HFFc6 (cell line): Measurements from ENCODE around the gene FAAP20. TPM values are rescaled to one million over a fixed set of nuclear protein-coding genes. Genes with fewer than 3 reads are reported as not detected.

ENCODE experiments used
- DNase-seq: peaks from one replicate; pipeline ENCODE4 v3.0.0-alpha.2; 2018
- H3K27ac Mint-ChIP-seq: 2 replicates; pipeline ENCODE4 v1.8.0; 2020; ENCODE audit warnings: mild to moderate bottlenecking, mixed read lengths
- H3K27me3 Mint-ChIP-seq: 2 replicates; pipeline ENCODE4 v1.8.0; 2021; ENCODE audit warnings: mild to moderate bottlenecking, moderate library complexity, mixed read lengths; ENCODE audit not compliant: insufficient read depth
- H3K36me3 Mint-ChIP-seq: 2 replicates; pipeline ENCODE4 v1.8.0; 2021; ENCODE audit warnings: low read depth, mixed read lengths
- H3K4me1 Mint-ChIP-seq: 2 replicates; pipeline ENCODE4 v1.8.0; 2020; ENCODE audit warnings: low read depth, mixed read lengths
- H3K4me3 Mint-ChIP-seq: 2 replicates; pipeline ENCODE4 v1.8.0; 2020; ENCODE audit warnings: mild to moderate bottlenecking, moderate library complexity, mixed read lengths
- H3K9me3 Mint-ChIP-seq: 2 replicates; pipeline ENCODE4 v1.8.0; 2020; ENCODE audit warnings: mild to moderate bottlenecking, mixed read lengths
- total RNA-seq, 6 experiments: library from RNA; stranded (reverse); fragmentation: NEBNext Ultra II Directional; extraction: Animal tissue kit (Norgen Biotek cat#: 25700); gene quantifications; 2 replicates in 1 of 6; 3 replicates in 5 of 6; pipeline ENCODE4 v1.2.3, GENCODE V29; 2021
- TF ChIP-seq, protein P1 (sequence below): fragments of 200-600 bp; sonication (generic); IDR thresholded peaks from 2 replicates; pipeline ENCODE4 v1.5.0; 2021; ENCODE audit warnings: antibody characterized with exemption, mild to moderate bottlenecking

Gene FAAP20
- total RNA-seq, 6 experiments from 2014 or later, result 75.3 to 97.4 (median 82.7) TPM

DNA sequence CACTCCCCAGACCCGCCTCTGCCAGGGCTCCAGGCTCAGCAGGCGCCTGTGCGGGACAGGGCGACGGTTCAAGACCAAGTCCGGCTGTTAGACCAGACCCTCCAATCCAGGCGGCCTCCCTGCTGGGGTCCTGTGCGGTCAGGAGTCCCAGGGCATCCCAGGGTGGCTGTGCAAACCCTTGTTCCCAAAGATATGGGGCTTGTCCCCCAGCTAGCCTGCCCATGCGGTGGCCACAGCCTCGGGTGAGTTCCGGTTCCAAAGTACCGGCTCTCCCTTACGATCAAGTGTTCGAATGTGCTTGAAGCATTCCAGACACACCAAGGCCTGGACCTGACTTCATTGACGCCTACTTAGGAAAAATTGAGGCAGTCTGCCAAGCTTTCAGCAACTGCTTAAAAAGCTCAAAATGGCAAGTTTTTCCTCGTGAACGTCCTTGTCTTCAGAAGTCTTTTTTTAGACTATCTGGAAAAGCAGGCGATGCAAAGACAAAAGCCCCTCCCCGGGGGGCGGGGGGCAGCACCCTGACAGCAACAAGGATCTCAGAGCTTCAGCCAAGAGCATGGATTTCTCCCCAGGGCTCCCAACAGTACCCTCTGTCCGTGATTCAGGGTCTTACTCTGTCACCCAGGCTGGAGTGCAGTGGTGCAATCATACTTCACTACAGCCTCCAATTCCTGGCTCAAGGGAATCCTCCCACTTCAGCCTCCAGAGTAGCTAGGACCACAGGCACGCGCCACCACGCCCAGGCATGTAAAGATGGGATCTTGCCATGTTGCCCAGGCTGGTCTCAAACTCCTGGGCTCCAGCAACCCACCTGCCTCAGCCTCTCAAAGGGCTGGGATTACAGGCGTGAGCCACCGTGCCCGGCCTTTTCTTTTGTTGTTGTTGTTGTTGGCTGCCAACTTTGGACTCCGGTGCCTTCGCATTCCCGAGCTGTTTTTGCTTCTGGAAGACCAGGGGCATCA is 2.3 kb downstream of the FAAP20 start:
- H3K27ac Mint-ChIP-seq, result peak overlapping the region; percentile 46; the same call in 1 of the 2 replicates
- no peaks in the 10 kb centered on the region for H3K36me3 Mint-ChIP-seq
- no peak for DNase-seq
- peak overlapping the region; percentile 41 for H3K4me3 Mint-ChIP-seq
- H3K9me3 Mint-ChIP-seq, result no peaks in the 10 kb centered on the region
- H3K27me3 Mint-ChIP-seq, result no peaks in the 10 kb centered on the region
- H3K4me1 Mint-ChIP-seq, result no peaks in the 10 kb centered on the region; the same call in 1 of the 2 replicates
- TF ChIP-seq, protein P1, sequence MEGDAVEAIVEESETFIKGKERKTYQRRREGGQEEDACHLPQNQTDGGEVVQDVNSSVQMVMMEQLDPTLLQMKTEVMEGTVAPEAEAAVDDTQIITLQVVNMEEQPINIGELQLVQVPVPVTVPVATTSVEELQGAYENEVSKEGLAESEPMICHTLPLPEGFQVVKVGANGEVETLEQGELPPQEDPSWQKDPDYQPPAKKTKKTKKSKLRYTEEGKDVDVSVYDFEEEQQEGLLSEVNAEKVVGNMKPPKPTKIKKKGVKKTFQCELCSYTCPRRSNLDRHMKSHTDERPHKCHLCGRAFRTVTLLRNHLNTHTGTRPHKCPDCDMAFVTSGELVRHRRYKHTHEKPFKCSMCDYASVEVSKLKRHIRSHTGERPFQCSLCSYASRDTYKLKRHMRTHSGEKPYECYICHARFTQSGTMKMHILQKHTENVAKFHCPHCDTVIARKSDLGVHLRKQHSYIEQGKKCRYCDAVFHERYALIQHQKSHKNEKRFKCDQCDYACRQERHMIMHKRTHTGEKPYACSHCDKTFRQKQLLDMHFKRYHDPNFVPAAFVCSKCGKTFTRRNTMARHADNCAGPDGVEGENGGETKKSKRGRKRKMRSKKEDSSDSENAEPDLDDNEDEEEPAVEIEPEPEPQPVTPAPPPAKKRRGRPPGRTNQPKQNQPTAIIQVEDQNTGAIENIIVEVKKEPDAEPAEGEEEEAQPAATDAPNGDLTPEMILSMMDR, result no peak

DNA sequence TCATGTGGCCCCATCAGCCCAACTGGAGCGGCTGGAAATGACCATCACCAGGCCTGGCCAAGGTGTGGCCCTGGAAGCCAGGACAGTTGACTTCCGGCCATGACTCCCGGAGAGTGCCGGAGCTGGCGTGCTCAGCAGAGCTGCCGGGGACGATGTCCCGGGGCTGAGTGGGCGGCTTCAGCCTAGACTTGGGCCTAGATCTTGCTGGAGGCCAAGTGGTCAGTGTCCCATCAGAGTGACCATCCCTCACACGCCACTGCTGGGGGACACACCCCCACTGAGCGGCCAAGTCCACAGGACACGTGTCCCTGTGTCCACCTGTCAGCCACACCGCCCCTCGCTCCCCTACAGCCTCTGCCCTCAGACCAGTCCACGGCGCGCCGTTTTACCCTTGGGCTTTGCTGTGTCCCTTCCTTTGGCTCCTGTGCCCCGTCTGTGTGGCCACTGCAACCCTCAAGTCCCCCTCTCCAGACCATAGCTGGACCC is 4.0 kb downstream of the FAAP20 start:
- no peaks in the 10 kb centered on the region for H3K36me3 Mint-ChIP-seq
- H3K9me3 Mint-ChIP-seq, result no peaks in the 10 kb centered on the region
- peak overlapping the region; percentile 24; the same call in 1 of the 2 replicates for H3K27ac Mint-ChIP-seq
- no peaks in the 10 kb centered on the region for H3K27me3 Mint-ChIP-seq
- TF ChIP-seq, protein P1, result no peak
- H3K4me1 Mint-ChIP-seq, result no peaks in the 10 kb centered on the region; the same call in 1 of the 2 replicates
- H3K4me3 Mint-ChIP-seq, result peak overlapping the region; percentile 42
- no peak for DNase-seq

DNA sequence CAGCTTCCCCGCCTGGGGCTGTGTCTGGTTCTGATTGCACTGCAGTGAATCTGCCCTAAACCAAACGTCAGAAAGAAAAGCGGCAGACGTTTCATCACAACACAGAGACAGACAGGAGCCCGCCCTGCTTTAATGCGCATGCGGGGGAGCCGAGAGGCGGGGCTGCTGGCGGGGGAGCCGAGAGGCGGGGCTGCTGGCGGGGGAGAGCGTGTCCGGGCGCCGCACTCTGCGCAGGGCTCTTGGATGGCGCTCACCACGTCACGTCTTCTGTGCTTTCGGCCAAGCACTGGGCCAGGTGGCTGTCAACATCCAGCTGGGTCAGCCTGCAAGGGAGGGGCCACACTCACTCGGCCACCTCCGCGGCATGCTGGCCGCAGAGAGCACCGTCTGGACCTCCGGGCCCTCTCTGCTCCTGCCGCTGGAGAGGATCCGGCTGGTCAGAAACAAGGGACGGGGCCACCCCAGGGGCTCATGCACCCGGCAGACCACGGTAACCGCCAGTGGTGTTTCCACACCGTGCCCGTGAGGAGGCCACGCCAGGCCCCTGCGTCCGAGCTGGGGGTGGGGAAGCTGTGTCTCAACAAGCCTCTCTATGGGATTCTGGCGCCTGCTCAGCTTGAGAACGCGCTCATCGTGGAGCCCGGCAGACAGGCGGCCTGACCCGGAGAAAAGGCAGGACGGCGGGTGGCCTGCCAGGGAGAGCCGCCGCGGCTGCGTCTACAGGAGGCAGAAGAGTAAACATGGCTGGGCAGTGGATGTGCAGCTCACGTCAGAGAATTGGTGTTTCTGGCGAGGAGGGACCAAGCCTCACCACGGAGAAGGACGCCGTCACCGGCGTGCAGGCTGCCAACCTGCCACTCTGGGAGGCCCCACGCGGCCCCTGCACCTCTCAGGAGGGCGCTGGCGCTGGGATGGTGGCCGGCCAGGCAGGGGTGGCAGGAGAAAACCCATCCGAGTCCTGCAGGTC is 4.8 kb downstream of the FAAP20 start:
- Mint-ChIP-seq H3K4me3 (peak overlapping the region; percentile 83), H3K9me3 (no peaks in the 10 kb centered on the region)

DNA sequence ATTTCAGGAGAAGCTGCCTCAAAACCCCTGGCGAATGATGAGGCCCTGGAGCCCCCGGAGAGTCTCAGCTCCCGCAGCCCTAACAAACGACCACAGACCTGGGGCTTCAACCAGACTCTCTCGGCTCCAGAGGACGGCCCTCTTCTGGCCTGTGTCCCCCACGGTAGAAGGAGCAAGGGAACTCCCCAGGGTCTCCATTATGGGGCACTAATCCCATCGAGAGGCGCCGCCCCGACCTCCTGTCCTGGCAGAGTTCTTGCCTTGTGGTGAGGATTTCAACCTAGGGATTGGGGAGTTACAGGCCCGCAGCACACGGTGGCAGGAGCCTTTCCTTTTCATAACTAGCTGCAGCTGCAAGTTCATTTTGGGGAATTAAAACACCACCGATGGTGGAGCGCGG is 6.2 kb downstream of the FAAP20 start:
- H3K27me3 Mint-ChIP-seq, result no peaks in the 10 kb centered on the region; the same call in 1 of the 2 replicates
- H3K4me3 Mint-ChIP-seq, result no peak overlapping the region
- H3K27ac Mint-ChIP-seq, result no peak overlapping the region
- no peaks in the 10 kb centered on the region for H3K9me3 Mint-ChIP-seq
- no peak for DNase-seq
- H3K4me1 Mint-ChIP-seq, result no peaks in the 10 kb centered on the region; the same call in 1 of the 2 replicates
- no peaks in the 10 kb centered on the region for H3K36me3 Mint-ChIP-seq
- TF ChIP-seq, protein P1, result no peak

More for the DNA sequence above, 4.8 kb downstream of the FAAP20 start:
- no peaks in the 10 kb centered on the region for H3K36me3 Mint-ChIP-seq
- H3K4me1 Mint-ChIP-seq, result no peaks in the 10 kb centered on the region; the same call in 1 of the 2 replicates
- H3K27ac Mint-ChIP-seq, result peak overlapping the region; percentile 75
- TF ChIP-seq, protein P1, result no peak
- DNase-seq, result peak; percentile 91
- no peaks in the 10 kb centered on the region for H3K27me3 Mint-ChIP-seq

DNA sequence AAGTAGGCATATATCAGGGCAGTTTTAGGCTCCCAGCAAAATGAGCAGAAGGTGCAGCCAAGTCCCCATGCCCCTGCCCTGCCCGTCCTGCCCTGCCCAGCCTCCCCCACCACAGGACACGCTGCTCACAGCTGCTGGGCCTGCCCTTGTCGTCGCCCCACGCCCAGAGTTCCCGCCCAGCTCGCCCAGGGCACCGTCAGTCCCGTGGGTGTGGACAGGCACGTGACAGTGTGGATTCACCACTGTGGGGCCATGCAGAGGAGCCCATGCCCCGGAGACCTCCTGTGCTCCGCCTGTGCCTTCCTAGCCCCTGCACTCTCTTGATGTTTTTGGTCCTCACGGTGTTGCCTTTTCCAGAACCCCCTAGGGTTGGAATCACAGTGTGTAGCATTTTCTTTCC is 7.0 kb downstream of the FAAP20 start:
- TF ChIP-seq, protein P1, result no peak

More for the DNA sequence above, 7.0 kb downstream of the FAAP20 start:
- H3K4me1 Mint-ChIP-seq, result no peaks in the 10 kb centered on the region; the same call in 1 of the 2 replicates
- no peaks in the 10 kb centered on the region for H3K9me3 Mint-ChIP-seq
- no peak overlapping the region for H3K4me3 Mint-ChIP-seq
- H3K27me3 Mint-ChIP-seq, result no peaks in the 10 kb centered on the region; the same call in 1 of the 2 replicates
- no peaks in the 10 kb centered on the region for H3K36me3 Mint-ChIP-seq
- no peak for DNase-seq
- H3K27ac Mint-ChIP-seq, result no peak overlapping the region
